ENCODE data around the gene REV1.
"Not testable (repeated sequence)": the region's sequence is repeated elsewhere in the genome, so short reads cannot be mapped to it uniquely, and the experiment has no call there.

The REV1 gene

GRCh38 chr2:99489761-99490622, at the start of gene REV1:
Gene REV1, minus strand, starts transcription at chr2:99490017. Its CDS starts 25,042 bp downstream, at chr2:99464975.
- peak; percentile 93 for DNase-seq

- DNase-seq, result no peak
Measured at GRCh38 chr2:99537910-99538485, 48.2 kb upstream of the REV1 start.

- DNase-seq, result no peak
Measured at GRCh38 chr2:99524056-99524455, 34.2 kb upstream of the REV1 start.

- DNase-seq, result no peak
Measured at GRCh38 chr2:99522157-99522556, 32.3 kb upstream of the REV1 start.

GRCh38 chr2:99520813-99521212, 31.0 kb upstream of the REV1 start:
- DNase-seq, result no peak

- DNase-seq, result no peak
Measured at GRCh38 chr2:99520195-99520594, 30.4 kb upstream of the REV1 start.

- no peak for DNase-seq
Measured at GRCh38 chr2:99514357-99514756, 24.5 kb upstream of the REV1 start.

GRCh38 chr2:99512181-99512591, 22.4 kb upstream of the REV1 start:
- DNase-seq, result no peak

GRCh38 chr2:99509387-99509786, 19.6 kb upstream of the REV1 start:
- DNase-seq, result no peak

- DNase-seq, result no peak
Measured at GRCh38 chr2:99507937-99508818, 18.4 kb upstream of the REV1 start.

GRCh38 chr2:99504844-99505584, 15.2 kb upstream of the REV1 start:
- DNase-seq, result no peak

GRCh38 chr2:99503662-99504416, 14.0 kb upstream of the REV1 start:
- DNase-seq, result not testable (repeated sequence)

- DNase-seq, result no peak
Measured at GRCh38 chr2:99496021-99496420, 6.2 kb upstream of the REV1 start.

GRCh38 chr2:99495115-99495860, 5.5 kb upstream of the REV1 start:
- DNase-seq, result no peak

GRCh38 chr2:99492721-99493120, 2.9 kb upstream of the REV1 start:
- DNase-seq, result no peak

- no peak for DNase-seq
Measured at GRCh38 chr2:99490623-99491461, 1.0 kb upstream of the REV1 start.

GRCh38 chr2:99489063-99489760, 605 bp downstream of the REV1 start:
- peak; percentile 42 for DNase-seq

GRCh38 chr2:99488539-99489062, 1.2 kb downstream of the REV1 start:
- DNase-seq, result no peak

- no peak for DNase-seq
Measured at GRCh38 chr2:99487906-99488305, 1.9 kb downstream of the REV1 start.

Measured in stimulated activated CD4-positive, alpha-beta T cell treated with anti-CD3 and anti-CD28 coated beads, Interleukin-4, amount 100 ng/mL, for 1 hour (primary cell).